Measurements from ENCODE around the gene PHETA1.

Gene PHETA1

GRCh38 chr12:111361717-111362576 lies 6.9 kb downstream of the PHETA1 start:
- DNase-seq (ENCODE audit: extremely low spot score), result no peak
- POLR2A ChIA-PET, result interaction anchor here (0.6 kb wide), 1 partner anchor 274 kb away, joined by 3 read pairs; no protein-coding TSS in a partner anchor
- CTCF ChIA-PET, result no interaction called here
- TF ChIP-seq LEF1 (IDR thresholded peaks at IDR 0.05; ENCODE audit: borderline replicate concordance) (no peak), TARDBP (IDR thresholded peaks at IDR 0.05) (no peak), HDGF (IDR thresholded peaks at IDR 0.05; ENCODE audit: borderline replicate concordance) (no peak), NFRKB (IDR thresholded peaks at IDR 0.05) (no peak), SP1 (IDR thresholded peaks at IDR 0.05) (no peak), CTBP1 (IDR thresholded peaks at IDR 0.05; ENCODE audit: borderline replicate concordance) (no peak), FOXA1 (IDR thresholded peaks at IDR 0.05) (no peak), FOXM1 (IDR thresholded peaks at IDR 0.05; ENCODE audit: borderline replicate concordance) (no peak), SUZ12 (IDR thresholded peaks at IDR 0.05) (no peak), BHLHE40 (IDR thresholded peaks at IDR 0.05; ENCODE audit: borderline replicate concordance) (no peak), L3MBTL2 (conservative IDR thresholded peaks at IDR 0.05) (no peak)

- CTCF ChIA-PET, result no interaction called here
- POLR2A ChIA-PET, result interaction anchor here (0.6 kb wide), 1 partner anchor 275 kb away, joined by 3 read pairs; no protein-coding TSS in a partner anchor
- no peak for DNase-seq (ENCODE audit: extremely low spot score)
- no peak for TF ChIP-seq ARNT (IDR thresholded peaks at IDR 0.05)
- no peak for TF ChIP-seq LEF1 (IDR thresholded peaks at IDR 0.05; ENCODE audit: borderline replicate concordance)
- TF ChIP-seq PKNOX1 (IDR thresholded peaks at IDR 0.05), result no peak
- no peak for TF ChIP-seq FOXA1 (IDR thresholded peaks at IDR 0.05)
- no peak for TF ChIP-seq L3MBTL2 (conservative IDR thresholded peaks at IDR 0.05)
- no peak for TF ChIP-seq SUZ12 (IDR thresholded peaks at IDR 0.05)
- no peak for TF ChIP-seq NFRKB (IDR thresholded peaks at IDR 0.05)
- TF ChIP-seq HDGF (IDR thresholded peaks at IDR 0.05; ENCODE audit: borderline replicate concordance), result no peak
- TF ChIP-seq BHLHE40 (IDR thresholded peaks at IDR 0.05; ENCODE audit: borderline replicate concordance), result no peak
- no peak for TF ChIP-seq CTBP1 (IDR thresholded peaks at IDR 0.05; ENCODE audit: borderline replicate concordance)
- TF ChIP-seq TARDBP (IDR thresholded peaks at IDR 0.05), result no peak
- no peak for TF ChIP-seq ELF4 (IDR thresholded peaks at IDR 0.05)
- no peak for TF ChIP-seq SP1 (IDR thresholded peaks at IDR 0.05)
- no peak for TF ChIP-seq ZNF384 (IDR thresholded peaks at IDR 0.05)
Observed at GRCh38 chr12:111361073-111361716, 7.7 kb downstream of the PHETA1 start.

- CTCF ChIA-PET, result no interaction called here
- POLR2A ChIA-PET, result interaction anchor here (1.6 kb wide), 1 partner anchor 8 kb away, joined by 5 read pairs; the partner anchor contains the start of gene PHETA1
- DNase-seq (ENCODE audit: extremely low spot score), result no peak
- TF ChIP-seq BHLHE40 (IDR thresholded peaks at IDR 0.05; ENCODE audit: borderline replicate concordance), result no peak
- TF ChIP-seq ELF4 (IDR thresholded peaks at IDR 0.05), result no peak
- TF ChIP-seq ARNT (IDR thresholded peaks at IDR 0.05), result no peak
- TF ChIP-seq PKNOX1 (IDR thresholded peaks at IDR 0.05), result no peak
- no peak for TF ChIP-seq FOXK2 (IDR thresholded peaks at IDR 0.05)
Observed at GRCh38 chr12:111360325-111360930, 8.5 kb downstream of the PHETA1 start.

GRCh38 chr12:111359914-111360276 lies 9.0 kb downstream of the PHETA1 start:
- TF ChIP-seq ARNT (IDR thresholded peaks at IDR 0.05), result no peak
- TF ChIP-seq SUZ12 (IDR thresholded peaks at IDR 0.05), result no peak
- no peak for TF ChIP-seq NFRKB (IDR thresholded peaks at IDR 0.05)
- TF ChIP-seq BHLHE40 (IDR thresholded peaks at IDR 0.05; ENCODE audit: borderline replicate concordance), result no peak
- TF ChIP-seq FOXM1 (IDR thresholded peaks at IDR 0.05; ENCODE audit: borderline replicate concordance), result no peak
- no peak for TF ChIP-seq LEF1 (IDR thresholded peaks at IDR 0.05; ENCODE audit: borderline replicate concordance)
- TF ChIP-seq ELF4 (IDR thresholded peaks at IDR 0.05), result no peak
- no peak for TF ChIP-seq L3MBTL2 (conservative IDR thresholded peaks at IDR 0.05)
- TF ChIP-seq PKNOX1 (IDR thresholded peaks at IDR 0.05), result no peak
- CTCF ChIA-PET, result no interaction called here
- DNase-seq (ENCODE audit: extremely low spot score), result no peak
- POLR2A ChIA-PET, result interaction anchor here (1.6 kb wide), 1 partner anchor 9 kb away, joined by 5 read pairs; the partner anchor contains the start of gene PHETA1

GRCh38 chr12:111359231-111359913 lies 9.5 kb downstream of the PHETA1 start:
- ChIA-PET POLR2A (interaction anchor here (1.6 kb wide), 1 partner anchor 9 kb away, joined by 5 read pairs; the partner anchor contains the start of gene PHETA1), CTCF (no interaction called here)
- no peak for DNase-seq (ENCODE audit: extremely low spot score)
- TF ChIP-seq SP1 (IDR thresholded peaks at IDR 0.05) (no peak), FOXK2 (IDR thresholded peaks at IDR 0.05) (no peak), L3MBTL2 (conservative IDR thresholded peaks at IDR 0.05) (no peak), FOXA1 (IDR thresholded peaks at IDR 0.05) (no peak), FOXM1 (IDR thresholded peaks at IDR 0.05; ENCODE audit: borderline replicate concordance) (no peak), NFRKB (IDR thresholded peaks at IDR 0.05) (no peak), ZNF384 (IDR thresholded peaks at IDR 0.05) (no peak), PKNOX1 (IDR thresholded peaks at IDR 0.05) (no peak), ARNT (IDR thresholded peaks at IDR 0.05) (no peak), LEF1 (IDR thresholded peaks at IDR 0.05; ENCODE audit: borderline replicate concordance) (no peak), TARDBP (IDR thresholded peaks at IDR 0.05) (no peak)

All from HEK293T (cell line).